Astrocyte (in vitro differentiated cells and primary cell): Measurements from ENCODE around the gene TMEM184C.

Experiments used
- EZH2 ChIP-seq: IDR thresholded peaks from 2 replicates; pipeline ENCODE4 v1.6.1; 2012; ENCODE audit warnings: mild to moderate bottlenecking, low read length, inconsistent platforms; ENCODE audit not compliant: insufficient read depth
- TF ChIP-seq, protein P1 (sequence below): IDR thresholded peaks from 2 replicates; pipeline ENCODE4 v1.5.1; 2011; ENCODE audit warnings: low read depth, mild to moderate bottlenecking, inconsistent platforms, low read length, moderate library complexity; ENCODE audit not compliant: insufficient read depth

DNA sequence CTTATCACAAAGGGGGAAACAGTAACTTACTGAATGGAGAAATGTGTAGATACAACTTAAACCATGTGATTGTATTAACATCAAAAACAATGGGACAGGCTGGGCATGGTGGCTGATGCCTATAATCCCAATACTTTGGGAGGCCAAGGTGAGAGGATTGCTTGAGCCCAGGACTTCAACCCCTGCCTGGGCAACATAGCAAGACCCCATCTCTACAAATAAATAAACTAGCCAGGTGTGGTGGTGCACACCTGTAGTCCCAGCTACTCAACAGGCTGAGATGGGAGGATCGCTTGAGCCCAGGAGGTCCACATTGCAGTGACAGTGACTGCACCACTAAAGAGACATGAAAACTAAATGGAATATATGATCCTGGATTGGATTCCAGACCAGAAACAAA lies 26.4 kb downstream of the TMEM184C start:
- TF ChIP-seq, protein P1, sequence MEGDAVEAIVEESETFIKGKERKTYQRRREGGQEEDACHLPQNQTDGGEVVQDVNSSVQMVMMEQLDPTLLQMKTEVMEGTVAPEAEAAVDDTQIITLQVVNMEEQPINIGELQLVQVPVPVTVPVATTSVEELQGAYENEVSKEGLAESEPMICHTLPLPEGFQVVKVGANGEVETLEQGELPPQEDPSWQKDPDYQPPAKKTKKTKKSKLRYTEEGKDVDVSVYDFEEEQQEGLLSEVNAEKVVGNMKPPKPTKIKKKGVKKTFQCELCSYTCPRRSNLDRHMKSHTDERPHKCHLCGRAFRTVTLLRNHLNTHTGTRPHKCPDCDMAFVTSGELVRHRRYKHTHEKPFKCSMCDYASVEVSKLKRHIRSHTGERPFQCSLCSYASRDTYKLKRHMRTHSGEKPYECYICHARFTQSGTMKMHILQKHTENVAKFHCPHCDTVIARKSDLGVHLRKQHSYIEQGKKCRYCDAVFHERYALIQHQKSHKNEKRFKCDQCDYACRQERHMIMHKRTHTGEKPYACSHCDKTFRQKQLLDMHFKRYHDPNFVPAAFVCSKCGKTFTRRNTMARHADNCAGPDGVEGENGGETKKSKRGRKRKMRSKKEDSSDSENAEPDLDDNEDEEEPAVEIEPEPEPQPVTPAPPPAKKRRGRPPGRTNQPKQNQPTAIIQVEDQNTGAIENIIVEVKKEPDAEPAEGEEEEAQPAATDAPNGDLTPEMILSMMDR, result no peak
- TF ChIP-seq EZH2, result no peak
